K562 (cell line): Measurements from ENCODE around the gene PTPRM. TPM values are rescaled to one million over a fixed set of nuclear protein-coding genes. Genes with fewer than 3 reads are reported as not detected.

Source experiments
- ATAC-seq: fragments of 200-7000 bp; cut with Tn5 transposase; 3 replicates; pipeline ENCODE4 v1.9.1; 2020; ENCODE audit warnings: moderate library complexity
- BruUV-seq: library from RNA; stranded (reverse); fragments of 400-500 nt; replicated peaks from 2 replicates; lab custom pipeline; 2021; lab: Mats Ljungman, UMichigan
- CTCF ChIA-PET: fragments of 300-600 bp; formaldehyde crosslinking; extraction: SDS; loops from one replicate; lab custom pipeline; 2021; ENCODE audit warnings: low intra/inter-chr PET ratio; lab: Yijun Ruan, JAX
- POLR2A ChIA-PET: fragments of 300-600, 350-650 bp; sonication (Branson Sonifier 250); formaldehyde crosslinking; extraction: SDS; loops from one replicate; lab custom pipeline; 2021; ENCODE audit warnings: antibody characterized with exemption, inconsistent platforms; lab: Yijun Ruan, JAX
- DNase-seq, 4 experiments: peaks; one replicate each; pipeline versions ENCODE4 v3.0.0 to v3.0.0-alpha.2; 2011 to 2018; ENCODE audit warnings: low spot score in 3 of 4, mixed read lengths in 3 of 4; ENCODE audit errors: extremely low read depth in 1 of 4
- FAIRE-seq: peaks from 2 replicates; lab custom pipeline; 2011; peaks lifted over from hg19 to GRCh38; lab: Jason Lieb, UNC
- H2AFZ ChIP-seq: 2 replicates; pipeline ENCODE4 v1.6.0; 2011; ENCODE audit warnings: low read depth, low read length, control low read depth, inconsistent platforms
- H3K27ac ChIP-seq: fragments of 200-600 bp; 3 replicates; pipeline ENCODE4 v1.8.0; 2011; ENCODE audit warnings: low read depth, mild to moderate bottlenecking, control low read depth, inconsistent platforms, low read length, moderate library complexity, mixed read lengths; ENCODE audit errors: extremely low read depth
- H3K27me3 ChIP-seq, 2 experiments: fragments of 300-600 bp in 1 of 2; 2 replicates in 1 of 2; 3 replicates in 1 of 2; pipeline versions ENCODE4 v1.6.0 to v1.8.0; 2011; ENCODE audit warnings: inconsistent platforms in 2 of 2, low read length in 2 of 2, mild to moderate bottlenecking in 1 of 2, mixed read lengths in 1 of 2, moderate library complexity in 1 of 2; ENCODE audit not compliant: control insufficient read depth in 2 of 2, insufficient read depth in 2 of 2
- H3K36me3 ChIP-seq: fragments of 300-600 bp; 3 replicates; pipeline ENCODE4 v1.8.0; 2011; ENCODE audit warnings: mild to moderate bottlenecking, low read length, inconsistent platforms; ENCODE audit not compliant: control insufficient read depth, insufficient read depth
- H3K4me1 ChIP-seq, 2 experiments: fragments of 200-600 bp in 1 of 2; replicated peaks in 1 of 2; 2 replicates in 1 of 2; 3 replicates in 1 of 2; pipeline versions ENCODE4 v1.5.1 to v1.8.0; 2011; ENCODE audit warnings: inconsistent platforms in 2 of 2, low read length in 2 of 2, mild to moderate bottlenecking in 1 of 2, mixed read lengths in 1 of 2, moderate library complexity in 1 of 2; ENCODE audit not compliant: control insufficient read depth in 2 of 2, insufficient read depth in 2 of 2
- H3K4me2 ChIP-seq: 2 replicates; pipeline ENCODE4 v1.6.1; 2011; ENCODE audit warnings: low read length, control low read depth, inconsistent platforms, mixed read lengths; ENCODE audit not compliant: insufficient read depth
- H3K4me3 ChIP-seq: fragments of 200-600 bp; sonication (generic), shearing (Covaris generic); 2 replicates; pipeline ENCODE4 v1.5.1; 2016; ENCODE audit warnings: control low read depth, inconsistent platforms
- H3K79me2 ChIP-seq: fragments of 200-600 bp; 3 replicates; pipeline ENCODE4 v1.8.0; 2011; ENCODE audit warnings: low read length, inconsistent platforms; ENCODE audit not compliant: control insufficient read depth, insufficient read depth
- H3K9ac ChIP-seq, 2 experiments: 2 replicates each; pipeline versions ENCODE4 v1.6.0 to v1.6.1; 2011; ENCODE audit warnings: low read depth in 2 of 2, low read length in 2 of 2, control low read depth in 1 of 2, inconsistent platforms in 1 of 2, mild to moderate bottlenecking in 1 of 2, mixed read lengths in 1 of 2; ENCODE audit not compliant: insufficient read depth in 1 of 2
- H3K9me1 ChIP-seq: one replicate; pipeline ENCODE4 v1.6.0; 2011; ENCODE audit warnings: inconsistent platforms, mild to moderate bottlenecking, low read length, moderate library complexity; ENCODE audit not compliant: control insufficient read depth, insufficient read depth
- H3K9me3 ChIP-seq: replicated peaks from 2 replicates; pipeline ENCODE4 v1.5.1; 2011; ENCODE audit warnings: low read depth, low read length, inconsistent platforms; ENCODE audit not compliant: control insufficient read depth, insufficient read depth
- H4K20me1 ChIP-seq: replicated peaks from 2 replicates; pipeline ENCODE4 v1.6.1; 2011; ENCODE audit warnings: low read length, inconsistent platforms, mixed read lengths; ENCODE audit not compliant: control insufficient read depth, insufficient read depth
- RAD51 ChIP-seq: fragments of 450-650 bp; IDR thresholded peaks from 2 replicates; pipeline ENCODE4 v1.7.1; 2016; ENCODE audit warnings: low read depth, mild to moderate bottlenecking, borderline replicate concordance
- USF1 ChIP-seq: sonication (generic); formaldehyde crosslinking; IDR thresholded peaks from 2 replicates; pipeline ENCODE4 v1.9.0; 2022; ENCODE audit warnings: mild to moderate bottlenecking, missing genetic modification reagents
- USF2 ChIP-seq: sonication (generic); formaldehyde crosslinking; IDR thresholded peaks from 2 replicates; pipeline ENCODE4 v1.5.0; 2020; ENCODE audit warnings: missing genetic modification reagents
- WGBS: fragments of 100-300 bp; shearing (Covaris generic); methylation state at CpG from one replicate; pipeline ENCODE4 v1.1.6; 2016; ENCODE audit warnings: low coverage, mixed read lengths; ENCODE audit not compliant: insufficient coverage; ENCODE audit errors: missing lambda C conversion rate; 5-methylcytosine and 5-hydroxymethylcytosine counted together
- in situ Hi-C: fragments of 300-500 bp; cut with MboI; formaldehyde crosslinking; loops from 4 replicates; pipeline ENCODE4 v1.15.0; 2018; ENCODE audit warnings: inconsistent platforms, mixed read lengths
- intact Hi-C: fragments of 100-400 bp; cut with micrococcal nuclease; formaldehyde crosslinking; loops from 2 replicates; pipeline ENCODE4 v1.14.2; 2022
- polyA plus RNA-seq, 8 experiments: library from polyadenylated mRNA; depleted of rRNA in 4 of 8; stranded (reverse) in 5 of 8; unstranded in 3 of 8; fragments of >200 nt; fragmentation: Nextera tagmentation in 2 of 8; fragmentation: Illumina TruSeq in 1 of 8; extraction: Ambion mirVana in 2 of 8; extraction: Trizol in 1 of 8; gene quantifications; 2 replicates each; pipeline versions ENCODE4 v1.2.1 to v1.2.3, GENCODE V29; 2011 to 2014; ENCODE audit warnings: inconsistent platforms in 1 of 8, missing spikeins in 1 of 8
- total RNA-seq, 7 experiments: library from RNA; depleted of rRNA in 6 of 7; stranded (reverse); fragments of >200 nt in 6 of 7; fragmentation: Illumina TruSeq in 2 of 7; extraction: Trizol in 2 of 7; gene quantifications; 2 replicates each; pipeline versions ENCODE4 v1.2.1 to v1.2.3, GENCODE V29; 2011 to 2021; ENCODE audit warnings: low replicate concordance in 1 of 7
- TF ChIP-seq, protein P1 (sequence below): fragments of 450-650 bp; conservative IDR thresholded peaks from 2 replicates; pipeline ENCODE4 v1.6.1; 2016; ENCODE audit warnings: missing genetic modification characterization, low read depth, mild to moderate bottlenecking, control low read depth, missing compliant biosample characterization

The PTPRM gene
- total and polyA plus RNA-seq, 9 of the 15 experiments (the other 6 are each of a cell fraction or from before 2014, with no cell fraction given): 0.03 to 0.16 (median 0.08) TPM; not detected in 3

GRCh38 chr18:8431036-8431435 is 863.9 kb downstream of the PTPRM start:
- TF ChIP-seq USF1: peak; percentile 58; the same call in 1 of the 2 replicates
- TF ChIP-seq RAD51: peak; percentile 79
- peak; percentile 61 for TF ChIP-seq USF2
- TF ChIP-seq, protein P1, sequence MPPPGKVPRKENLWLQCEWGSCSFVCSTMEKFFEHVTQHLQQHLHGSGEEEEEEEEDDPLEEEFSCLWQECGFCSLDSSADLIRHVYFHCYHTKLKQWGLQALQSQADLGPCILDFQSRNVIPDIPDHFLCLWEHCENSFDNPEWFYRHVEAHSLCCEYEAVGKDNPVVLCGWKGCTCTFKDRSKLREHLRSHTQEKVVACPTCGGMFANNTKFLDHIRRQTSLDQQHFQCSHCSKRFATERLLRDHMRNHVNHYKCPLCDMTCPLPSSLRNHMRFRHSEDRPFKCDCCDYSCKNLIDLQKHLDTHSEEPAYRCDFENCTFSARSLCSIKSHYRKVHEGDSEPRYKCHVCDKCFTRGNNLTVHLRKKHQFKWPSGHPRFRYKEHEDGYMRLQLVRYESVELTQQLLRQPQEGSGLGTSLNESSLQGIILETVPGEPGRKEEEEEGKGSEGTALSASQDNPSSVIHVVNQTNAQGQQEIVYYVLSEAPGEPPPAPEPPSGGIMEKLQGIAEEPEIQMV (tag): no peak
- Histone ChIP-seq H3K9ac (no peak overlapping the region), H3K4me3 (no peak overlapping the region), H3K4me1 (no peaks in the 10 kb centered on the region; a peak in 1 of 5 replicates), H3K9me3 (no peaks in the 10 kb centered on the region), H3K36me3 (no peaks in the 10 kb centered on the region), H2AFZ (no peak overlapping the region), H3K27ac (no peak overlapping the region), H3K27me3 (peaks cover 26 to 57% of the 10 kb centered on the region in 2 experiments; a peak in 4 of 5 replicates), H3K4me2 (no peak overlapping the region), H4K20me1 (no peaks in the 10 kb centered on the region; the same call in 1 of the 2 replicates), H3K9me1 (no peaks in the 10 kb centered on the region), H3K79me2 (no peaks in the 10 kb centered on the region)
- POLR2A ChIA-PET: interaction anchor here (0.8 kb wide), 1 partner anchor 53 kb away, joined by 3 read pairs; no protein-coding TSS in a partner anchor
- WGBS: 0% methylated on average over 4 of the region's 4 CpGs
- intact Hi-C loops (no loop called here), in situ Hi-C loops (no loop called here)
- BruUV-seq: no TSS peak
- FAIRE-seq (no peak), ATAC-seq (no peak), DNase-seq (no peak)
- CTCF ChIA-PET: no interaction called here
